GM23338 (cell line): ENCODE measurements around the gene KIF3B. TPM values are rescaled to one million over a fixed set of nuclear protein-coding genes. Genes with fewer than 3 reads are reported as not detected.

Experiments used
- ATAC-seq: fragments of 200-7000 bp; cut with Tn5 transposase; 3 replicates; pipeline ENCODE4 v1.9.1; 2020
- DNase-seq: peaks from one replicate; pipeline ENCODE4 v3.0.0-alpha.2; 2015; ENCODE audit warnings: low spot score
- H2AFZ ChIP-seq: fragments of 200-600 bp; sonication (generic); 2 replicates; pipeline ENCODE4 v1.8.0; 2016; ENCODE audit warnings: antibody characterized with exemption, mild to moderate bottlenecking, moderate library complexity
- H3F3A ChIP-seq: fragments of 200-600 bp; sonication (generic); replicated peaks from 2 replicates; pipeline ENCODE4 v1.8.0; 2017; ENCODE audit warnings: antibody characterized with exemption, mixed run types, low read depth
- H3K27ac ChIP-seq: fragments of 200-600 bp; sonication (generic); 2 replicates; pipeline ENCODE4 v1.6.1; 2016; ENCODE audit warnings: low read depth
- H3K27me3 ChIP-seq: fragments of 200-600 bp; sonication (generic); 2 replicates; pipeline ENCODE4 v1.8.0; 2016; ENCODE audit warnings: mild to moderate bottlenecking, mixed run types, moderate library complexity; ENCODE audit not compliant: insufficient read depth
- H3K36me3 ChIP-seq: fragments of 200-600 bp; sonication (generic); 2 replicates; pipeline ENCODE4 v1.8.0; 2016; ENCODE audit warnings: mild to moderate bottlenecking; ENCODE audit not compliant: insufficient read depth
- H3K4me1 ChIP-seq: fragments of 200-600 bp; sonication (generic); 2 replicates; pipeline ENCODE4 v1.8.0; 2016; ENCODE audit warnings: mild to moderate bottlenecking, moderate library complexity; ENCODE audit not compliant: insufficient read depth
- H3K4me2 ChIP-seq: fragments of 200-600 bp; sonication (generic); 2 replicates; pipeline ENCODE4 v1.7.1; 2017; ENCODE audit warnings: mixed run types
- H3K4me3 ChIP-seq: fragments of 200-600 bp; sonication (generic); 2 replicates; pipeline ENCODE4 v1.6.1; 2016; ENCODE audit warnings: mixed run types
- H3K79me2 ChIP-seq: fragments of 200-600 bp; sonication (generic); replicated peaks from 2 replicates; pipeline ENCODE4 v1.8.0; 2017; ENCODE audit warnings: mild to moderate bottlenecking; ENCODE audit not compliant: insufficient read depth
- H3K9me2 ChIP-seq: fragments of 200-600 bp; sonication (generic); 2 replicates; pipeline ENCODE4 v1.8.0; 2017; ENCODE audit not compliant: insufficient read depth
- H4K20me1 ChIP-seq: fragments of 200-600 bp; sonication (generic); replicated peaks from 2 replicates; pipeline ENCODE4 v1.8.0; 2017; ENCODE audit warnings: mild to moderate bottlenecking; ENCODE audit not compliant: insufficient read depth
- H3K27ac Mint-ChIP-seq: 2 replicates; pipeline ENCODE4 v1.8.0; 2020; ENCODE audit warnings: inconsistent platforms, mild to moderate bottlenecking, moderate library complexity, mixed read lengths
- H3K27me3 Mint-ChIP-seq: 3 replicates; pipeline ENCODE4 v1.8.0; 2022; ENCODE audit warnings: low read depth, mild to moderate bottlenecking, moderate library complexity, mixed read lengths, inconsistent platforms; ENCODE audit not compliant: insufficient read depth, poor library complexity
- H3K36me3 Mint-ChIP-seq: 3 replicates; pipeline ENCODE4 v1.8.0; 2021; ENCODE audit warnings: low read depth, mild to moderate bottlenecking, inconsistent platforms, moderate library complexity, mixed read lengths
- H3K4me1 Mint-ChIP-seq: 3 replicates; pipeline ENCODE4 v1.8.0; 2020; ENCODE audit warnings: mild to moderate bottlenecking, inconsistent platforms, mixed read lengths
- H3K4me3 Mint-ChIP-seq: 3 replicates; pipeline ENCODE4 v1.8.0; 2021; ENCODE audit warnings: moderate library complexity, mild to moderate bottlenecking, inconsistent platforms, mixed read lengths
- H3K9me3 Mint-ChIP-seq: 3 replicates; pipeline ENCODE4 v1.8.0; 2020; ENCODE audit warnings: moderate library complexity, mild to moderate bottlenecking, inconsistent platforms, mixed read lengths
- EZH2 ChIP-seq: fragments of 200-600 bp; sonication (generic); IDR thresholded peaks from one replicate; pipeline ENCODE4 v1.8.0; 2017; ENCODE audit warnings: antibody characterized with exemption, mild to moderate bottlenecking, low read depth; ENCODE audit not compliant: unreplicated experiment
- EZH2phosphoT487 ChIP-seq: fragments of 200-600 bp; sonication (generic); IDR thresholded peaks from one replicate; pipeline ENCODE4 v1.8.1; 2018; ENCODE audit warnings: antibody characterized with exemption; ENCODE audit not compliant: unreplicated experiment
- JUNB ChIP-seq: IDR thresholded peaks from one replicate; pipeline ENCODE4 v1.6.1; 2016; ENCODE audit warnings: antibody characterized with exemption; ENCODE audit not compliant: unreplicated experiment
- NANOG ChIP-seq: IDR thresholded peaks from 2 replicates; pipeline ENCODE4 v1.6.1; 2016; ENCODE audit warnings: antibody characterized with exemption, borderline replicate concordance
- POLR2AphosphoS5 ChIP-seq: IDR thresholded peaks from 2 replicates; pipeline ENCODE4 v1.6.1; 2016; ENCODE audit warnings: antibody characterized with exemption, low read depth
- STAT1 ChIP-seq: IDR thresholded peaks from one replicate; pipeline ENCODE4 v1.6.1; 2016; ENCODE audit warnings: antibody characterized with exemption; ENCODE audit not compliant: unreplicated experiment
- ZNF114 ChIP-seq: fragments of 250-450 bp; sonication (Bioruptor Pico); IDR thresholded peaks from 2 replicates; pipeline ENCODE4 v1.5.0; 2020; ENCODE audit warnings: mild to moderate bottlenecking, moderate library complexity
- ZNF331 ChIP-seq: fragments of 250-450 bp; sonication (Bioruptor Pico); IDR thresholded peaks from 2 replicates; pipeline ENCODE4 v1.5.0; 2020; ENCODE audit warnings: low read depth, mild to moderate bottlenecking, moderate library complexity
- polyA plus RNA-seq: library from polyadenylated mRNA; unstranded; fragments of >200 nt; fragmentation: Nextera tagmentation; extraction: Ambion mirVana; gene quantifications from 2 replicates; pipeline ENCODE4 v1.2.1, GENCODE V29; 2016
- total RNA-seq: library from RNA; depleted of rRNA; stranded (reverse); fragments of >200 nt; shearing (Covaris generic); gene quantifications from 2 replicates; pipeline ENCODE4 v1.2.3, GENCODE V29; 2014
- TF ChIP-seq, protein P1 (sequence below): fragments of 250-450 bp; sonication (Bioruptor Pico); IDR thresholded peaks from 2 replicates; pipeline ENCODE4 v1.5.0; 2020; ENCODE audit warnings: mild to moderate bottlenecking, moderate library complexity

KIF3B gene
- total and polyA plus RNA-seq, 2 experiments from 2014 or later, result 6.1 to 22.8 TPM

DNA sequence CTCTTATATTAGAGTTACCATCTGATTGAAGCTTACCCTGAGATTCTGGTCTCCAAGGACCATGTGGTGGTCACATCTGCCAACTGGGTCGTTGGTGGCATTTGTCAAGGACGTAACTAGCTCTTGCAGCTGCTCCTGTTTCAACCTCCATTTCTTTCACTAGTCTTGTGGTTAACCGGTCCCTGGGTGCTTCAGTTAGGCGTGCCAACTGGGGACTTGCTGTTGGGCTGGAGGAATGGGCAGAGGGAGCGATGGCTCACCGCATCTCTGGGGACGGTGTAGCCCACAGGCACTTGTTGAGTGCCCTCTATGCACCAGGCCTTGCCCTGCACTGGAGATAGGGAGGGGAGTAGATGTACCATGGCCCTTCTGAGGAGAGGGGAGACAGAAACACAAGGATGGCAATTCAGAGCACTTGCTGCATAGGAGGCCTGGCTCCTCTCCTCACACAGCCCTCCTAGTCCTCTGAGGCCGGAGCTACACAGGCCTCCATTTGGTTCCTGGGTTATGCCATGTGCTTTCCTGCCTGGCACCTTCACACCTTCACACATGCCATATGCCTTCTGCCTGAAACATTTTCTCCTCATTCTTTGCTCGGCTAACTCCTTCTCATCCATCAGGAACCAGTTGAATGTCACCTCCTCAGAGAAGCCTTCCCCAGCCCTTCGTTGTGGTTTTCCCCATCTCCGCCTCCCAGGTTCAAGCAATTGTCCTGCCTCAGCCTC is 60.6 kb downstream of the KIF3B start (continued):
- TF ChIP-seq, protein P1, sequence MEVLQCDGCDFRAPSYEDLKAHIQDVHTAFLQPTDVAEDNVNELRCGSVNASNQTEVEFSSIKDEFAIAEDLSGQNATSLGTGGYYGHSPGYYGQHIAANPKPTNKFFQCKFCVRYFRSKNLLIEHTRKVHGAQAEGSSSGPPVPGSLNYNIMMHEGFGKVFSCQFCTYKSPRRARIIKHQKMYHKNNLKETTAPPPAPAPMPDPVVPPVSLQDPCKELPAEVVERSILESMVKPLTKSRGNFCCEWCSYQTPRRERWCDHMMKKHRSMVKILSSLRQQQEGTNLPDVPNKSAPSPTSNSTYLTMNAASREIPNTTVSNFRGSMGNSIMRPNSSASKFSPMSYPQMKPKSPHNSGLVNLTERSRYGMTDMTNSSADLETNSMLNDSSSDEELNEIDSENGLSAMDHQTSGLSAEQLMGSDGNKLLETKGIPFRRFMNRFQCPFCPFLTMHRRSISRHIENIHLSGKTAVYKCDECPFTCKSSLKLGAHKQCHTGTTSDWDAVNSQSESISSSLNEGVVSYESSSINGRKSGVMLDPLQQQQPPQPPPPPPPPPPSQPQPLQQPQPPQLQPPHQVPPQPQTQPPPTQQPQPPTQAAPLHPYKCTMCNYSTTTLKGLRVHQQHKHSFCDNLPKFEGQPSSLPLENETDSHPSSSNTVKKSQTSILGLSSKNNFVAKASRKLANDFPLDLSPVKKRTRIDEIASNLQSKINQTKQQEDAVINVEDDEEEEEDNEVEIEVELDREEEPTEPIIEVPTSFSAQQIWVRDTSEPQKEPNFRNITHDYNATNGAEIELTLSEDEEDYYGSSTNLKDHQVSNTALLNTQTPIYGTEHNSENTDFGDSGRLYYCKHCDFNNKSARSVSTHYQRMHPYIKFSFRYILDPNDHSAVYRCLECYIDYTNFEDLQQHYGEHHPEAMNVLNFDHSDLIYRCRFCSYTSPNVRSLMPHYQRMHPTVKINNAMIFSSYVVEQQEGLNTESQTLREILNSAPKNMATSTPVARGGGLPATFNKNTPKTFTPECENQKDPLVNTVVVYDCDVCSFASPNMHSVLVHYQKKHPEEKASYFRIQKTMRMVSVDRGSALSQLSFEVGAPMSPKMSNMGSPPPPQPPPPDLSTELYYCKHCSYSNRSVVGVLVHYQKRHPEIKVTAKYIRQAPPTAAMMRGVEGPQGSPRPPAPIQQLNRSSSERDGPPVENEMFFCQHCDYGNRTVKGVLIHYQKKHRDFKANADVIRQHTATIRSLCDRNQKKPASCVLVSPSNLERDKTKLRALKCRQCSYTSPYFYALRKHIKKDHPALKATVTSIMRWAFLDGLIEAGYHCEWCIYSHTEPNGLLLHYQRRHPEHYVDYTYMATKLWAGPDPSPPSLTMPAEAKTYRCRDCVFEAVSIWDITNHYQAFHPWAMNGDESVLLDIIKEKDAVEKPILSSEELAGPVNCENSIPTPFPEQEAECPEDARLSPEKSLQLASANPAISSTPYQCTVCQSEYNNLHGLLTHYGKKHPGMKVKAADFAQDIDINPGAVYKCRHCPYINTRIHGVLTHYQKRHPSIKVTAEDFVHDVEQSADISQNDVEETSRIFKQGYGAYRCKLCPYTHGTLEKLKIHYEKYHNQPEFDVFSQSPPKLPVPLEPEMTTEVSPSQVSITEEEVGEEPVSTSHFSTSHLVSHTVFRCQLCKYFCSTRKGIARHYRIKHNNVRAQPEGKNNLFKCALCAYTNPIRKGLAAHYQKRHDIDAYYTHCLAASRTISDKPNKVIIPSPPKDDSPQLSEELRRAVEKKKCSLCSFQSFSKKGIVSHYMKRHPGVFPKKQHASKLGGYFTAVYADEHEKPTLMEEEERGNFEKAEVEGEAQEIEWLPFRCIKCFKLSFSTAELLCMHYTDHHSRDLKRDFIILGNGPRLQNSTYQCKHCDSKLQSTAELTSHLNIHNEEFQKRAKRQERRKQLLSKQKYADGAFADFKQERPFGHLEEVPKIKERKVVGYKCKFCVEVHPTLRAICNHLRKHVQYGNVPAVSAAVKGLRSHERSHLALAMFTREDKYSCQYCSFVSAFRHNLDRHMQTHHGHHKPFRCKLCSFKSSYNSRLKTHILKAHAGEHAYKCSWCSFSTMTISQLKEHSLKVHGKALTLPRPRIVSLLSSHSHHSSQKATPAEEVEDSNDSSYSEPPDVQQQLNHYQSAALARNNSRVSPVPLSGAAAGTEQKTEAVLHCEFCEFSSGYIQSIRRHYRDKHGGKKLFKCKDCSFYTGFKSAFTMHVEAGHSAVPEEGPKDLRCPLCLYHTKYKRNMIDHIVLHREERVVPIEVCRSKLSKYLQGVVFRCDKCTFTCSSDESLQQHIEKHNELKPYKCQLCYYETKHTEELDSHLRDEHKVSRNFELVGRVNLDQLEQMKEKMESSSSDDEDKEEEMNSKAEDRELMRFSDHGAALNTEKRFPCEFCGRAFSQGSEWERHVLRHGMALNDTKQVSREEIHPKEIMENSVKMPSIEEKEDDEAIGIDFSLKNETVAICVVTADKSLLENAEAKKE (CRISPR knock-in tag), result no peak
- TF ChIP-seq JUNB (no peak), ZNF114 (CRISPR knock-in tag) (no peak), NANOG (no peak)

DNA sequence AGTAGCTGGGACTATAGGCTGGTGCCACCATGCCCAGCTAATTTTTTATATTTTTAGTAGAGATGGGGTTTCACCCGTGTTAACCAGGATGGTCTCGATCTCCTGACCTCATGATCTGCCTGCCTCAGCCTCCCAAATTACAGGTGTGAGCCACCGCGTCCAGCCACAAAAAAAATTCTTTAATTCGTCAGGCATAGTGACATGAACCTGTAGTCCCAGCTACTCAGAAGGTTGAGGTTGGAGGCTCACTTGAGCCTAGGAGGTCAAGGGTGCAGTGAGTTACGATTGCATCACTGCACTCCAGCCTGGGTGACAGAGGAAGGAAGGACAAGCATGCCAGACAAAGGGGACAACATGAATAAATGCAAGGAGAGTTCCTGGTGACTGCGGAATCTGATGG is 61.2 kb downstream of the KIF3B start:
- H4K20me1 ChIP-seq, result peaks cover 4% of the 10 kb centered on the region; the same call in 1 of the 2 replicates
- DNase-seq (peak; percentile 44), ATAC-seq (no peak)
- H3K27me3 ChIP-seq, result no peaks in the 10 kb centered on the region
- no peak overlapping the region for H3K4me3 ChIP-seq
- no peaks in the 10 kb centered on the region for H3K79me2 ChIP-seq
- TF ChIP-seq NANOG (no peak), ZNF331 (CRISPR knock-in tag) (no peak), EZH2 (no peak), EZH2phosphoT487 (no peak), POLR2AphosphoS5 (no peak), STAT1 (no peak), ZNF114 (CRISPR knock-in tag) (no peak)
- H3K27me3 Mint-ChIP-seq, result peaks cover 7% of the 10 kb centered on the region
- H2AFZ ChIP-seq, result no peak overlapping the region
- H3K4me3 Mint-ChIP-seq, result no peak overlapping the region
- H3K4me2 ChIP-seq, result no peak overlapping the region
- H3K27ac Mint-ChIP-seq, result no peak overlapping the region
- no peaks in the 10 kb centered on the region for H3K36me3 ChIP-seq
- H3K4me1 Mint-ChIP-seq, result peaks cover 5% of the 10 kb centered on the region
- H3K27ac ChIP-seq, result no peak overlapping the region
- H3F3A ChIP-seq, result no peaks in the 10 kb centered on the region
- H3K9me2 ChIP-seq, result peaks cover 3% of the 10 kb centered on the region; the same call in 1 of the 2 replicates
- peaks cover 8% of the 10 kb centered on the region; the same call in 1 of the 2 replicates for H3K4me1 ChIP-seq
- no peaks in the 10 kb centered on the region for H3K9me3 Mint-ChIP-seq
- H3K36me3 Mint-ChIP-seq, result no peaks in the 10 kb centered on the region
